ENCODE data around the gene FOXK2.

DNA sequence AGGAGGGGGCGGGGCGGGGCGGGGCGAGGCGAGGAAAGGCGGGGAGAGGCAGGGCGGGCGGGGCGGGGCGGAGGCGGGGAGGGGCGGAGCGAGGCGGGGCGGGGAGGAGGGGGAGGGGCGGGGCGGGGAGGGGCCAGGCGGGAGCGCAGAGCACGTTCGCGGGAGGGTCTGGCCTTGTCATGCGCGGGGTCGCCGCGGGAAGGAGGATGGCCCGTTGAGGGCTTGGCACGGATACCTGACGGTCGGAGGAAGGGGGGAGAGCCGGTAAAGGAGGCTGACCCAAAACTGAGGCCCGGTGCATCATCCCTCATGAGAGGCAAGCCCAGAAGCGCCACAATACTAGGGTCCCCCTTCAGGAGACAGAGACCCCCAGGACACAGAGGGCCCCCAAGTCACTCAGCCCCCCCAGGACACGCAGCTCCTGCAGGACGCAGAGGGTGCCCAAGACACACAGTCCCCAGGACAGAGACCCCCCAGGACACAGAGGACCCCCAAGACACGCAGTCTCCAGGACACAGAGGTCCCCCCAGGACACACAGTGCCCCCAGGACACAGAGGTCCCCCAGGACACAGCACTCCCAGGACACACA lies 129.3 kb downstream of the FOXK2 start:
- TF ChIP-seq, protein P1, sequence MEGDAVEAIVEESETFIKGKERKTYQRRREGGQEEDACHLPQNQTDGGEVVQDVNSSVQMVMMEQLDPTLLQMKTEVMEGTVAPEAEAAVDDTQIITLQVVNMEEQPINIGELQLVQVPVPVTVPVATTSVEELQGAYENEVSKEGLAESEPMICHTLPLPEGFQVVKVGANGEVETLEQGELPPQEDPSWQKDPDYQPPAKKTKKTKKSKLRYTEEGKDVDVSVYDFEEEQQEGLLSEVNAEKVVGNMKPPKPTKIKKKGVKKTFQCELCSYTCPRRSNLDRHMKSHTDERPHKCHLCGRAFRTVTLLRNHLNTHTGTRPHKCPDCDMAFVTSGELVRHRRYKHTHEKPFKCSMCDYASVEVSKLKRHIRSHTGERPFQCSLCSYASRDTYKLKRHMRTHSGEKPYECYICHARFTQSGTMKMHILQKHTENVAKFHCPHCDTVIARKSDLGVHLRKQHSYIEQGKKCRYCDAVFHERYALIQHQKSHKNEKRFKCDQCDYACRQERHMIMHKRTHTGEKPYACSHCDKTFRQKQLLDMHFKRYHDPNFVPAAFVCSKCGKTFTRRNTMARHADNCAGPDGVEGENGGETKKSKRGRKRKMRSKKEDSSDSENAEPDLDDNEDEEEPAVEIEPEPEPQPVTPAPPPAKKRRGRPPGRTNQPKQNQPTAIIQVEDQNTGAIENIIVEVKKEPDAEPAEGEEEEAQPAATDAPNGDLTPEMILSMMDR (IDR thresholded peaks at IDR 0.05), result no peak
- TF ChIP-seq POLR2AphosphoS5 (IDR thresholded peaks at IDR 0.05; ENCODE audit: insufficient read depth in 1 of 2, low read depth in 1 of 2), result no peak
